ENCODE data around the gene SPTBN1.

The SPTBN1 gene

GRCh38 chr2:54546923-54547720, 91.0 kb downstream of the SPTBN1 start:
- Histone ChIP-seq H3K27ac (ENCODE audit: low read length) (no peak overlapping the region), H3K9me3 (ENCODE audit: insufficient read depth, low read length, severe bottlenecking) (no peaks in the 10 kb centered on the region), H3K4me1 (ENCODE audit: insufficient read depth, low read length) (no peaks in the 10 kb centered on the region), H3K79me2 (ENCODE audit: insufficient read depth, low read length) (no peaks in the 10 kb centered on the region), H4K20me1 (ENCODE audit: insufficient read depth, low read length) (no peaks in the 10 kb centered on the region), H3K4me2 (ENCODE audit: insufficient read depth, low read length) (no peak overlapping the region), H3K9ac (ENCODE audit: low read depth, low read length) (no peak overlapping the region), H3K4me3 (ENCODE audit: low read depth in 1 of 2, low read length in 2 of 2) (no peak overlapping the region), H2AFZ (ENCODE audit: low read depth, low read length) (no peak overlapping the region), H3K36me3 (ENCODE audit: insufficient read depth, low read length) (no peaks in the 10 kb centered on the region), H3K27me3 (ENCODE audit: insufficient read depth, low read length, poor library complexity) (no peaks in the 10 kb centered on the region)
- ATAC-seq (ENCODE audit: insufficient read depth, low read depth) (peak; percentile 64), DNase-seq (no peak)
- TF ChIP-seq EZH2 (IDR thresholded peaks at IDR 0.05; ENCODE audit: borderline replicate concordance, low read depth, low read length, severe bottlenecking) (no peak), CTCF (IDR thresholded peaks at IDR 0.05; ENCODE audit: borderline replicate concordance, extremely low read depth, low read length, poor library complexity, severe bottlenecking) (no peak)

- H4K20me1 ChIP-seq (ENCODE audit: insufficient read depth, low read length), result no peaks in the 10 kb centered on the region
- no peaks in the 10 kb centered on the region for H3K4me1 ChIP-seq (ENCODE audit: insufficient read depth, low read length)
- TF ChIP-seq CTCF (IDR thresholded peaks at IDR 0.05; ENCODE audit: borderline replicate concordance, extremely low read depth, low read length, poor library complexity, severe bottlenecking) (no peak), EZH2 (IDR thresholded peaks at IDR 0.05; ENCODE audit: borderline replicate concordance, low read depth, low read length, severe bottlenecking) (no peak)
- ATAC-seq (ENCODE audit: insufficient read depth, low read depth) (no peak), DNase-seq (no peak)
- H3K36me3 ChIP-seq (ENCODE audit: insufficient read depth, low read length), result no peaks in the 10 kb centered on the region
- no peak overlapping the region for H2AFZ ChIP-seq (ENCODE audit: low read depth, low read length)
- no peak overlapping the region for H3K4me2 ChIP-seq (ENCODE audit: insufficient read depth, low read length)
- H3K27ac ChIP-seq (ENCODE audit: low read length), result no peak overlapping the region
- H3K9me3 ChIP-seq (ENCODE audit: insufficient read depth, low read length, severe bottlenecking), result no peaks in the 10 kb centered on the region
- no peak overlapping the region for H3K4me3 ChIP-seq (ENCODE audit: low read depth in 1 of 2, low read length in 2 of 2)
- H3K27me3 ChIP-seq (ENCODE audit: insufficient read depth, low read length, poor library complexity), result no peaks in the 10 kb centered on the region
- H3K9ac ChIP-seq (ENCODE audit: low read depth, low read length), result no peak overlapping the region
- no peaks in the 10 kb centered on the region for H3K79me2 ChIP-seq (ENCODE audit: insufficient read depth, low read length)
Observed at GRCh38 chr2:54549430-54549829, 93.3 kb downstream of the SPTBN1 start.

- Histone ChIP-seq H3K4me1 (ENCODE audit: insufficient read depth, low read length) (no peaks in the 10 kb centered on the region), H2AFZ (ENCODE audit: low read depth, low read length) (no peak overlapping the region), H3K27ac (ENCODE audit: low read length) (no peak overlapping the region), H3K4me3 (ENCODE audit: low read depth in 1 of 2, low read length in 2 of 2) (no peak overlapping the region), H3K9me3 (ENCODE audit: insufficient read depth, low read length, severe bottlenecking) (no peaks in the 10 kb centered on the region), H3K36me3 (ENCODE audit: insufficient read depth, low read length) (no peaks in the 10 kb centered on the region), H3K27me3 (ENCODE audit: insufficient read depth, low read length, poor library complexity) (no peaks in the 10 kb centered on the region), H3K79me2 (ENCODE audit: insufficient read depth, low read length) (no peaks in the 10 kb centered on the region), H4K20me1 (ENCODE audit: insufficient read depth, low read length) (no peaks in the 10 kb centered on the region), H3K4me2 (ENCODE audit: insufficient read depth, low read length) (no peak overlapping the region), H3K9ac (ENCODE audit: low read depth, low read length) (no peak overlapping the region)
- no peak for TF ChIP-seq CTCF (IDR thresholded peaks at IDR 0.05; ENCODE audit: borderline replicate concordance, extremely low read depth, low read length, poor library complexity, severe bottlenecking)
- no peak for TF ChIP-seq EZH2 (IDR thresholded peaks at IDR 0.05; ENCODE audit: borderline replicate concordance, low read depth, low read length, severe bottlenecking)
- no peak for ATAC-seq (ENCODE audit: insufficient read depth, low read depth)
- DNase-seq, result no peak
Observed at GRCh38 chr2:54549917-54550518, 93.9 kb downstream of the SPTBN1 start.

All from DND-41 (cell line).